T1000 (cell line): Measurements from ENCODE around the gene SPACA4.

Experiments used
- DNase-seq: peaks from one replicate; lab custom pipeline; 2025; ENCODE audit warnings: mixed read lengths; lab: John Stamatoyannopoulos, UW

The SPACA4 gene

DNA sequence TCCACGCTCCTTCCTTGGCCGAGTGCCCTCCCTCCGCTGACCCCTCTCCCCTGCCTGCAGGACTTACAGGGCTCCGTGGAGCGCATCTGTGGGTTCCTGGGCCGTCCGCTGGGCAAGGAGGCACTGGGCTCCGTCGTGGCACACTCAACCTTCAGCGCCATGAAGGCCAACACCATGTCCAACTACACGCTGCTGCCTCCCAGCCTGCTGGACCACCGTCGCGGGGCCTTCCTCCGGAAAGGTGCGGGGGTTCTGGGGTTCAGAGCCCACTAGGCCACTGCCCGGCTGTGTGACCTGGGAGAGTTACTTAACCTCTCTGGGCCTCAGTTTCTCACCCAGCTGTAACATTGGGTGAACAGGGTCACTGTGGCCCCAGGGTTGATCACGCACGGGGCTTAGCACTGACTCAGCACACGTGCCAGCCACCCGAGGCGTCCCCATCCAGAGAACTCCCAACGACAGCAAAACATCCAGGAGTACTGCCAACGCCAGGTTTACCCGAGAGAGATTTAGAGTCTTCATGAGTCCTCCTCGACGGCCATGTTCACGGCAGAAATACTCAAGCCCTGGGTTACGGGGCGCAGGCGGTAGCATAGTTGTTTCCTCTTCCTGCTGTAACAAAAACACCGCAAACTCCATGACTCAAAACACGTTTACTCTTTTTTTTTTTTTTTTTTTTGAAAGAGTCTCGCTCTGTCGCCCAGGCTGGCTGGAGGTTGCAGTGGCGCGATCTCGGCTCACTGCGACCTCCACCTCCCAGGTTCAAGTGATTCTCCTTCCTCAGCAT lies 9.7 kb upstream of the SPACA4 start:
- DNase-seq, result no peak

DNA sequence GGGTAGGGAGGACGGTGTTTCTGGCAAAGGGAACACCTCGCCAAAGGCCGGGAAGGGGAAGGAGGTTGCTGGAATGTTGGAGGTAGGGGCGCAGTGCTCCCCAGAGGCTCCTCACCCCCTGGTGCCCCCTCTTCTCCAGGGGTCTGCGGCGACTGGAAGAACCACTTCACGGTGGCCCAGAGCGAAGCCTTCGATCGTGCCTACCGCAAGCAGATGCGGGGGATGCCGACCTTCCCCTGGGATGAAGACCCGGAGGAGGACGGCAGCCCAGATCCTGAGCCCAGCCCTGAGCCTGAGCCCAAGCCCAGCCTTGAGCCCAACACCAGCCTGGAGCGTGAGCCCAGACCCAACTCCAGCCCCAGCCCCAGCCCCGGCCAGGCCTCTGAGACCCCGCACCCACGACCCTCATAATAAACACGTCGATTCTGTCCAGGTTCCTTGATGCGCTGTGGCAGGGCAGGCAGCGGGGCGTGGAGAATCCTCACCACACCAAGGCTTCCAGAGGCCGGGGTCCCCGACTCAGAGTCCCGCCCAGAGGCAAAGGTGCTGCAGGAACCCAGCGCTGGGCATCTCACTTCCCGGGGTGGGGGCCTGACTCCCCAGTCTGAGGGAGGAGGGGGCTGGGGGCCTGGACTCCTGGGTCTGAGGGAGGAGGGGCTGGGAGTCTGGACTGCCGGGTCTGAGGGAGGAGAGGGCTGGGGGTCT lies 7.4 kb upstream of the SPACA4 start:
- no peak for DNase-seq

DNA sequence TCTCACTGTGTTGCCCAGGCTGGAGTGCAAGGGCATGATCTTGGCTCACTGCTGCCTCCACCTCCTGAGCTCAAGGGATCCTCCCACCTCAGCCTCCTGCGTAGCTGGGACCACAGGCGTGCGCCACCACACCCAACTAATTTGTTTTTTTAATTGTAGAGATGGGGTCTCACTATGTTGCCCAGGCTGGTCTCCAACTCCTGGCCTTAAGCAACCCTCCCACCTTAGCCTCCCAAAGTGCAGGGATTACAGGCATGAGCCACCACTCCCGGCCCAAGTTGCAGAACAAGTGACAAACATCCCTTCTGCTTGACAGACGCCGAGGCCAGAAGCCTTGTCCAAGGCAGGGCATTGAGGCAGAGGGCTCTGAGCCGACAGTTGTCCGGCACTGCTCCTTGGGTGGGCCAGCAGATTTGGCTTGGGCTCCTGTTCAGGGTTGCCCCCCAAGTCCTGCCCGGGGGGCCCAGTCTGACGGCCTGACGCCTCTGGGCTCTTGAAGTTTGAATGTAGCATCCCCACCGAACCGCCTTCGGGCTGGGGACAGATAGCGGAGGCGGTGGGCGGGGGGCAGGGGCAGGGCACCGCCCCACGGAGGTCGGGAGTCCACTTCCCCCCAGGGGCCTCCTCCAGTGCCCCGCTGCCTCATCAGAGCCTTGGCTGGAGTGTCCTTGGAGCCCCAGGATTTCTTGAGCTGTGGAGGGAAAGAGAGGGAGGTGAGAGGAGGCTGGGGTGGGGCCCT lies 5.7 kb upstream of the SPACA4 start:
- no peak for DNase-seq

DNA sequence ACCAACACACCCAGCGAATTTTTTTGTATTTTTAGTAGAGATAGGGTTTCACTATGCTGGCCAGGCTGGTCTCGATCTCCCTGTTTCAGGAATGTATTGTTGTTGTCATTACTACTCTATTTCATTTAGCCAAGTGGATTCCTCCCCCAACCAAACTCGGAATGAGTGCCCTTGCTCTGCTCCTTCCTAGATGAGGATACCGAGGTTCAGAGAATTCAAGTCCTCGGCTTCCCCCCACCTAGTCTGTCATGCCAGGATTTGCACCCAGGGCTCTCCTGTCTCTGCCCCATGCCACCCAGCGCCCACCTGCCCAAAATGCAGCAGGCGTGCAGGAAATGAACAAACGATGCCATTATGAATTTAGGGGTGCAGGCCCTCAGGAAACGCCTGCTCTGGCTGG lies 3.5 kb upstream of the SPACA4 start:
- no peak for DNase-seq

DNA sequence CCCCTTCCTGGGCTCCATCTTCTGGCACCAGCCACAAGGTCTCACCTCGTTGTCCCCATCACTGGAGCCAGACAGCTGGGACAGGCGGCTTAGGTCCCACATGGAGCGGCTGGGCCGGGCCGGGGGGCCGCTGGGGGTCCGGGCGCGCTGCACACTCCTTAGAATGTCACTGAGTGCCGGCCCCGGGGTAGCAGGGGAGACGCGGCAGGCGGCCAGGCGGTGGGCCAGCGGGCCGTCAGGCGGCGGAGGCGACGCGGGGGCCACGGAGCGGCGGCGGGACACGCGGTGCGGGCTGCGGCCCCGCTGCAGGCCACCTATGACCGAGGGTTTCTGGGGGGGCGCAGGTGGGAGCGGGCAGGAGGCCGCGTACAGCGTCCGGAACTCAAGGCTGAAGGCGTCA lies 3.1 kb upstream of the SPACA4 start:
- DNase-seq, result no peak

DNA sequence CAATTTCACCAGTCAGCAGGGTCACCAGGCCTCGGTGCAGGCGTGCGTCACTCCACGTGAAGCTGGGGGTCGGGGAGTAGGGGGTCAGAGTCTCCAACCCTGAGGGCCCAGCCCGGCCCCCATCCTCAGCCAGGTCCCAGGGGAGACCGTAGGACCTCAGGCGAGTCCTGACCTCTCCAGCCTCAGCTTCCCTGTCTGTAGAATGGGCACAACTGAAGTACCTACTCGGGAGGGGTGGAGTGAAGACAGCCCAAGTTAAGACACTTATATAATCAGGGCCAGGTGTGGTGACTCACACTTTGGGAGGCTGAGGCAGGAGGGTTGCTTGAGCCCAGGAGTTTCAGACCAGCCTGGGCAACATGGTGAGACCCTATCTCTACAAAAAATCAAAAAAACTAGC lies 2.7 kb upstream of the SPACA4 start:
- no peak for DNase-seq

DNA sequence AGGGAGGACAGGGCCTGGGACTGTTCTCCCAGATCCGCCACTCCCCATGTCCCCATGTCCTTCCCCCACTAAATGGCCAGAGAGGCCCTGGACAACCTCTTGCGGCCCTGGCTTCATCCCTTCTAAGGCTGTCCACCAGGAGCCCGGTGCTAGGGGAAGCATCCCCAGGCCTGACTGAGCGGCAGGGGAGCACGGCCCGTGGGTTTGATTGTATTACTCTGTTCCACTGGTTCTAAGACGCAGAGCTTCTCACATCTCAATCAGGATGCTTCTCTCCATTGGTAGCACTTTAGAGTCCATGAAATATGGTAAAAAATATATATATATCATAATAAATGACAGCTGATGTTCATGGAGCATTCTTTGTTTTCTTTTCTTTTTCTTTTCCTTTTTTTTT lies 815 bp downstream of the SPACA4 start:
- DNase-seq, result no peak

DNA sequence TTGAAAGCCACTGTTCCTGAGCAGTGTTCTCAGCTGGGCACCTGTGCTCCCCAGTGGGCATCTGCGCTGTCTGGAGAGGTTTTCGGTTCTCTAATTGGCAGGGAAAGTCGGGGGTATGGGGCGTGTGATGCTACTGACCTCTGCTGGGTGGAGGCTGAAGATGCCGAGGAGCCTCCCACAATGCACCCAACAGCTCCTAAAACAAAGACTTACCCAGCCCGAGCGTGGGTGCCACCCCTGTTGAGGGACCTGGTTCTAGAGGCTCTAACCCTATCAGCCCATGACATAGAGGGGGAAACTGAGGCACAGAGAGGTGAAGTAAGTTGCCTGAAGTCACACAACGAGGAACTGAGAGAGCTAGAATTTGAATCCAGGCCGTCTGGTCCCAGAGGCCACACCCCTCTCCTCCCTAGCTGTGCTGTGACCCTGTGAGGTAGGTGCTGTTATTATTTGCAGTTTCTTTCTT lies 2.3 kb downstream of the SPACA4 start:
- peak; percentile 21 for DNase-seq

DNA sequence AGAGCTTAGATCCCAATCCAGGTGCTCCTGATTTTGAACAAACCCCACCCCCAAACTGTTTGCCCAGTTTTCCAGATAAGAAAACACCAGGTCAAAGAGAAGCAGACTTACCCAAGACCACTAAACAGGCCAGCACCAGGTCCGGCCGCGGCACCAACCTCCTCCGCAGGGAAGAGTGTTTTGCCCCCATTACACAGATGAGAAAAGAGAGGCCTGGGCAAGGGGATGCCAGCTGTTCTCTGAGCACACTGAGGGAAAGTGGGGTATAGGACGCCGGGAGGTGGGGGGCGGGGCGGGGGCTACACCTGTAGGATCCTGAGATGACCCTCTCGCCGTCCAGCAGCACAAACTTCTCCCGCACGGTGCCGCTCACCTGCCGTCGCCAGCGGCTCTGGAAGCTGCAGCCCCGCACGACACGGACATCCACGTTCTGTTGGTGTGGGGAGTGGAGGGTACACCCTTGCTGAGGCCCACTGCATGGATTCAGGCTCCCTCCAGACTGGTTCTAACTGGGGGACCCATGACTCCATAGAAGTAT lies 3.1 kb downstream of the SPACA4 start:
- DNase-seq, result no peak

DNA sequence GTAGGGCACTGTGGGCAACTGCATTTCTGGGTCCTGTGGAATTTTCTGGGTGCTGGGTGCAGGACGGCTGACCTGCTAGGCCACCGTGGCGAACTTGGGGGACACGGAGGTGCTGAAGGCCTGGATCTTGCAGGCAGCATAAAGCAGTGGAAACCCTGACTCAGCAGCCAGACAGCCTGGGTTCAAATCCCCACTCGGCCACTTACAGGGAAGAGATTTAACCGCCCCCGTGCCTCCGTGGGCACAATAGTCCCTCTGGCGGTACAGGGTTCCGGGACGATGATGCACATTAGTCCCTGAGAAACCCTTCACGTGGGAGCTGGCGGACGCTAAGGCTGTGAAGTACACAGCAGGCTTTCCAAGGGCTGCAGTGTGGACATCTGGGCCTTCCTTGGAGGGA lies 5.3 kb downstream of the SPACA4 start:
- no peak for DNase-seq

DNA sequence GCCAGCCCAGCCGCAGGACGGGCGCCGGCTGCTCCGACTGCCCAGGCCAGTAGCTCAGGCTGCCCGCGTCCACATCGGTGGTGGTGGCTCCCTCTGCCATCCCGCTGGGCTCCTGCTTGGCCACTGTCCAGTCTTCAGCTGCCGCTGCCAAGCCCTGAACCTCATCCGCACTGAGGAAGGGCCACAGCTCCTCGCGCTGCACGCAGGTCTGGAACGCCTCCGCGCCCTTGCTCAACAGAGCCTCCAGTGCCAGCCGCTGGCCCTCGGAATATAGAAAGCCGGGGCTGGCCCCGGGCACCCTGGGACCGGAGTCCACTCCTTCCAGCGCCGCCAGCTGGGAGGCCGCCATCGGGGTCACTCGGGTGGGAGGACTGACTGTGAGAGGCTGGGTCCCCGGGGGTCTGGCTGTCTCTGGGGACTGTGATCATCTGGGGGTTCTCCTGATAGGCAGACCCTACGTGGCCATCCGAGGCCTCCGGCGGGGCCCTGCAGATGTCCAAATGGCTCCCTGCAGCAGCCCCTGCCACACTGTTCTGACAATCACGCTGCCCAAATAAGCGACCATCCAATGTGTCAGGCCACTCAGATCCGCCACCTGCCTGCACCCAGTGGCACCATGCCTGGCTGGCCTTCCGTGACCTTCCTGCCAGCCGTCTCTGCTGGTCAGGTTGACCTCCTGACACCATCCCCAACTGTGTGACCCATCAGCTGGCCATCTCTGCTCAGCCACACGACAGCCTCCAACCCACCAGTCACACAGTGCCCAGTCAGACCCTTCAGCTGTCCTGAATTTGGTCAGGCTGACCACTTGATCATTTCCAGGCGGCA lies 6.7 kb downstream of the SPACA4 start:
- no peak for DNase-seq

DNA sequence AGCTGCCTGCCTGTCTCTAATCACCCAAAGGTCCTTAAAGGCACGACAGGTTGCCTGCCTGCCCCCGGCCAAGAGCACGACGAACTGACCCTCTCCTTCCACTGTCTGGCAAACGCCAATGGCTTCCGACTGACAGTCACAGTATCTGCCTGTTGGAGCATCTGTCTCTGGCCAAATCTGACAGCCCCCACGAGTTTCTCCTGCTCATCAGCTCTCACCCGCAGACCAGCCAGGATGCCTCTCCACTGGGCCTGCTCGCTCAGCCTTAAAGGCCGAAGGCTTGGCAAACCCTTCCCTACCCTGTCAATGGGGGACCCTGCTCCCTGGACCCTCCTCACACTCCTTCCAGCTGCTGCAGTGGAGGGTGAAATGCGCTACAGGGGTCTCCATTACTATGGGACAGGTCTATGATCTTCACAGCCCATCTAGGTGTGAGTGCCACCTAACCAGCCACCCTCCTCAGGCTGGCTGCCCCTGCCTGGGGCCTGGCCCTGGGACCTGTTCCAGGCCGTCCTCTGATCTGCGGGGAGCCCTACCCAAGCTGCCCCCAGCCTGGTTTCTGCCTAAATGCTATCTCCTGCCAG lies 7.4 kb downstream of the SPACA4 start:
- no peak for DNase-seq

DNA sequence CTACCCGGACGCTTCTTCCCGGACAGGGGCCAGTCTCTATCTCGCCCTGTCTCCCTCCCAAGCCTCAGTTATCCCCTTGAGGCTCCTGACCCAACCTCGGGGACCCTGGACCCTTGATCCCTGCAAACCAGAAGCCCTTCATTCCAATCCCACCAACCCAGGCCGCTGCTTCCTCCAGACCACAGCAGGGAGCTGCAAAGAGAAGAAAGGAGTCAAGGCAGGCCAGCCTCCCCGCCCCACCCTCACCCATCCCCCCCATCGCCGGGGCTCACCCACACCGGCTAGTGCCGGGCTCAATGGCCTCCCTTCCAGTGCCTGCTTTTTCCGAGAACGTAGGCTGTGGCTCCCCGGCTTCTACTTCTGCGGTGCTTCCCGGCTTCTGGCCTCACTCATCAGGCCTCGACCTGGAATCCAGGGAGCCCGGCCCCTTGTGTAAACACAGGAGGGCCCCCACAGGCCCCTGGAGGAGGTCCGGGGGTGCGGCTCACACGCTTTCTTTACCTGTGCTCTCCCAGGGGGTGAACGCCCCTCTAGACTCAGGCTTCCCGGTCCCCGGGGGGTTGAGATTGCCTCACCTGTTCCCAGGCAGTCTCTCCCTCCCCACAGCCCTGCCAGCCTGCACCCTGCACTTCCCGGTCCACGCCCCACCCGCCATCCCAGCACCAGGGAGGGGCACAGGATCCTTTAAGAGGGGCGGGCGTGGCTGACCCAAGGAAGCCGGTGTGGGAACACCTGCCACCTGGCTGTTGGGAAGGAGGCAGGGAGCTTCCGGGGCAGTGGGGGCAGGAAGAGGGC lies 8.1 kb downstream of the SPACA4 start, which contains the start of gene FAM83E:
Gene FAM83E, minus strand, starts transcription at position 641 of the 795 bp plus-strand sequence. CDS start 1,704 bp downstream, outside the sequence.
- no peak for DNase-seq

DNA sequence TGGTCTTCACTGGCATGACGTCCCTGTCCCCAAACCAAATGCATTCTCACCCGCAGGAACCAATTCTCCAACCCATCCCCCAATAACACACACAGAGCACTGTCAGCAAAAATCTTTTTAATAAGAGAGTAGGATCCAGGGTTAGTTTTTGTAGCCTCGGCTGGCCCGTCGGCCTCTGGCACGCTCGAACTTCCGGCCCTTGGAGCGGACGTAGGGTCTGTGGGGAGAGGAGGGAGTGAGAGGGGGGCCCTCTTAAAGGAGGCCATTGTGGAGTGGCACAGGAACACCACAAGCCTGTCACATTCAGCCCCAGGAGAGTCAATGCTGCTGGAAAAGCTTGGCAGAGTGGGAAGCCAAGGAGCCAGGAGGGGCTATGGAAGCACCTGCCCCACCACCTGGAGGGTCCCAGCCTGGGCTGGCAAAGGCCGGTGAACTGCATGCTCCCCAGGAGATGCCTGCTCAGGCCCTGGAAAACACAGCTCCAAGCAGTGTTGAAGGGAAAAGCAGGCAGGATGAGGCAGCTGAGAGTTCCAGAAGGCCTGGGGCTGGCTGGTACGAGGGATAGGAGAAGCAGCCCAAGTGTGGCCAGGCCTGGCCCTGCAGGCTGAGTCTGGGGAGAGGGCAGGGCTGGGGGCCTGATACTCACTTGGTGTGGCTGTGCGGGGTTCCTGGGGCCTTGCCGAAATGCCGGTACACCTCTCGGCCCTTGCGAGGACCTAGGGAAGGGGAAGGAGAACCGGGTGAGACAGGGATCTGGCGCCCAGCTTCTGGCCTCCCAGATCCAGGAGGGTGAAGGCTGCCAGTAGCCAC lies 8.9 kb downstream of the SPACA4 start:
- DNase-seq, result no peak

DNA sequence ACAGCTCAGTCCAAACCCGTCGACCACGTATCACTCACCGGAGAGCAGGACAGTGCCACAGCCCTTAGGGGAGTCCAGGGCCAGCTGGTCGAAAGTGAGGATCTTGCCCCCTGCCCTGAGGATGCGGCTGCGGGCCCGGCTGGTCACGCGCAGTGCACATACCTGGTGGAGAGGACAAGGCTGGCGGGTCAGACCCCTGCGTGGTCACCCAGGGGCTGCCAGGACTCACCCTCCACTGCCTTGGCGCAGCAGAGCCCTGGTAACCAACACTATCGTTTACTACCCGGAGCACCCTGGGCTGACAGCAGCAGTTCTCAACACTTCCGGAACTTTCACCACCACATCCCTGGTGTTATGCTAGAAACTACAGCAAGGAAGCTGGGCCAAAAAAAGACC lies 9.5 kb downstream of the SPACA4 start:
- no peak for DNase-seq

DNA sequence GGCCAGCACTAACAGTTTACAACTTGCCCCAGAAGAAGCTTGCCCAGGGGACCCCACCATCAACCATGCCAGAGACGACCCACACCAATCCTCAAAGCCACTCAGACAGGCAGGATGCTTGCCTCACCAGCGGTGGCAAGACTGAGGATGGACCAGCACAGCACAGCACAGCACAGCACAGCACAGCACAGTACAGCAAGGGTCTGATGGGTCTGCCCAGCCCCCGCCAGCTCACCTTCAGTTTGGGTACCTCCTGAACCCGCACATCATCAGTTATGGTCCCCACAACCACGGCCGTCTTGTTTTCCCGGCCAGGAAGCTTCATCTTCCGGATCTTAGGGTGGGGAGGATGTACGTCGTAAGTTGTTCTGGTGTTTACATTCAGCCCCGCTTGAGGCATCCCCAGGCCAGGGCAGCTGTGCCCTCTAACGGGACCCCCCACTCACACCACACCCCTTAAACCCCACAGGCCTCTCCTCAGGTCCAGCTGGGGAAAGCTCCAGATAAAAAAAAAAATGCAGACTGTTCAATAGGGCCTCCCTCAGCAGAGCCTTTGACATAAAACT lies 10.0 kb downstream of the SPACA4 start:
- DNase-seq, result no peak

DNA sequence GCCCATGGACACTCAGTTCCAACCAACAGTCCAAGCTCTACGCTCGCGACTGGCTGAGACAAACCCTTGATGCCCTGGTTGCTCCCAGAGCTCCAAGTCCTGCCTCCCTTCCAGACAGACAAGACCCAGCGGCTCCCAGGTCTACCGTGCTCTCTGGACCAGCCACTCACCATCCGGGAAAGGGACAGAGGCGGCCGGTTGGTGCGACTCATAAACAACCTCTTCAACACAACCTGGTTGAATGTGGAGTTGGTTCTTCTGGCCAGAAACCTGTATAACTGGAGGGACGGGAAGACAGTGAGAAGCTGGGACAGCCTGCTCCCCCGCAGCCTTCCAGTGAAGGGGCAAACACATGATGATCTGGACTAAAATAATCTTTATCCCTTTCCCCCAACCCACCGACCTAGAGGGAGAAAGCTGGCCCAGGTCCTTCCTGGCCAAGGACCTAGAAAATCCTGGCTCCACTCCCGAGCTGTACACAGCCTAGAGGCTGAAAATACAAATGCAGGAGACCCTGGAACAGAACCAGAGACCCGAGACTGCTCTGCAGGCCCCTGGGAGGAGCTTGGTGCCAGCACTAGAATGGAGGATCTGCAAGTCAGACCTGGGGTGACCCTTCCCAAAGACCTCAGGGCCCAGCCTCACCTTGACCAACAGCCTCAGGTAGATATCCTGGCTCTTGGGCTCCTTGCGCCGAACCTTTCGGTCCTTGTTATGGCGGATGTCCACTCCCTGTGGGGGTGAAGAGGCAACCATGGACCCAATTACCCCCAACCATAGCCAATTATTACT lies 10.8 kb downstream of the SPACA4 start:
- no peak for DNase-seq

DNA sequence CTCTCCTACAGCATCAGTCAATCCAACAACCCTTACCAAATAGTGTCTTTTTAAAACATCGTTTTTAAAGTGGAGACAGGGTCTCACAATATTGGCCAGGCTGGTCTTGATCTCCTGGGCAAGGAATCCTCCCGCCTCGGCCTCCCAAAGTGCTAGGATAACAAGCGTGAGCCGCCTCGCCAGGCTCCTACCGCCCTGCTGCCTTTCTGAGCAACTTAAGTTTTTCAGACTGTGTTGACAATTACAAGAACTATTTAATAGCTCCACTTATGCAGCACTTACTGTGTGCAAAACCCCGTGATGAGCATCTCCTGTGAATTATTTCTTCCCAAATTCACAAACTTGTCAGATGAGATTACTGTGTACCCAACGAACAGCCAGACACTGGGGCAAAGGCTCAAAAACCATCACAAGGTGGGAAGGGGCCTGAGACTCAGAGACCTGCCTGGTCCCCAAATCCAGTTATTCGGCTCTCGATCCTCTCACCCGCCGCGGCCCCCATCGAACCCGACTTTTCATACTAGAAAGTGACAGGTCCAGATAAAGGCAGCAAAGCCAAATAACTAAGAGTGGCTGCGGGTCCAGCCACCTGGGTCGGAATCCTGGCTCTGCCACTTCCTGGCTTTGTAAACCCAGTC lies 11.9 kb downstream of the SPACA4 start:
- DNase-seq, result no peak
